Measurements from ENCODE around the gene LASP1NB.

The LASP1NB gene

GRCh38 chr17:38915639-38915995, 9.8 kb upstream of the LASP1NB start:
- Histone ChIP-seq H3K4me1 (ENCODE audit: control insufficient read depth, insufficient read depth, low read length) (no peaks in the 10 kb centered on the region), H3K9me3 (ENCODE audit: control insufficient read depth, insufficient read depth, low read depth, low read length) (no peaks in the 10 kb centered on the region), H3K4me3 (ENCODE audit: low read depth in 2 of 2, low read length in 2 of 2) (no peak overlapping the region), H3K27ac (ENCODE audit: low read length) (no peak overlapping the region), H3K27me3 (ENCODE audit: control insufficient read depth, insufficient read depth, low read length) (no peaks in the 10 kb centered on the region), H3K36me3 (ENCODE audit: control insufficient read depth, insufficient read depth, low read length) (no peaks in the 10 kb centered on the region)
- DNase-seq (ENCODE audit: low read depth, low spot score) (no peak), ATAC-seq (no peak)
- TF ChIP-seq TCF7L2 (IDR thresholded peaks at IDR 0.05; ENCODE audit: low read depth, low read length) (no peak), SIN3A (IDR thresholded peaks at IDR 0.05; ENCODE audit: borderline replicate concordance, insufficient read depth, low read depth, low read length) (no peak), REST (IDR thresholded peaks at IDR 0.05; ENCODE audit: insufficient read depth in 1 of 2, low read depth in 2 of 2, low read length in 1 of 2) (no peak), POLR2AphosphoS5 (IDR thresholded peaks at IDR 0.05; ENCODE audit: low read depth, low read length) (no peak), CTCF (IDR thresholded peaks at IDR 0.05) (no peak)
- CTCF ChIA-PET = no interaction called here
- in situ Hi-C loops (cut with HindIII; ENCODE audit: low pct_unique_long_range_greater_than_20kb, low sequenced_read_pairs) = no loop called here
- POLR2A ChIA-PET = no interaction called here
- BruUV-seq (replicated peaks) = no TSS peak
- intact Hi-C loops (cut with micrococcal nuclease; ENCODE audit: unreplicated experiment) = no loop called here

- DNase-seq (ENCODE audit: low read depth, low spot score) = no peak
- intact Hi-C loops (cut with micrococcal nuclease; ENCODE audit: unreplicated experiment) = no loop called here
- H3K9me3 ChIP-seq (ENCODE audit: control insufficient read depth, insufficient read depth, low read depth, low read length) = no peaks in the 10 kb centered on the region
- ChIA-PET POLR2A (no interaction called here), CTCF (no interaction called here)
- H3K36me3 ChIP-seq (ENCODE audit: control insufficient read depth, insufficient read depth, low read length) = no peaks in the 10 kb centered on the region
- no peaks in the 10 kb centered on the region for H3K27me3 ChIP-seq (ENCODE audit: control insufficient read depth, insufficient read depth, low read length)
- BruUV-seq (replicated peaks) = no TSS peak
- ATAC-seq = no peak
- no peaks in the 10 kb centered on the region for H3K4me1 ChIP-seq (ENCODE audit: control insufficient read depth, insufficient read depth, low read length)
- no peak overlapping the region for H3K4me3 ChIP-seq (ENCODE audit: low read depth in 2 of 2, low read length in 2 of 2)
- in situ Hi-C loops (cut with HindIII; ENCODE audit: low pct_unique_long_range_greater_than_20kb, low sequenced_read_pairs) = no loop called here
- TF ChIP-seq CTCF (IDR thresholded peaks at IDR 0.05) (no peak), REST (IDR thresholded peaks at IDR 0.05; ENCODE audit: insufficient read depth in 1 of 2, low read depth in 2 of 2, low read length in 1 of 2) (no peak), TCF7L2 (IDR thresholded peaks at IDR 0.05; ENCODE audit: low read depth, low read length) (no peak), POLR2AphosphoS5 (IDR thresholded peaks at IDR 0.05; ENCODE audit: low read depth, low read length) (no peak), SIN3A (IDR thresholded peaks at IDR 0.05; ENCODE audit: borderline replicate concordance, insufficient read depth, low read depth, low read length) (no peak)
- no peak overlapping the region for H3K27ac ChIP-seq (ENCODE audit: low read length)
Measured at GRCh38 chr17:38916771-38917170, 8.6 kb upstream of the LASP1NB start.

Measured in Panc1 (cell line).